Ishikawa (cell line): ENCODE data around the gene MTSS2.

Experiments used
- EP300 ChIP-seq: IDR thresholded peaks from 2 replicates; pipeline ENCODE4 v1.6.1; 2012; ENCODE audit warnings: borderline replicate concordance
- FOXM1 ChIP-seq: IDR thresholded peaks from 2 replicates; pipeline ENCODE4 v1.6.1; 2012; ENCODE audit warnings: low read depth, borderline replicate concordance
- NFIC ChIP-seq: IDR thresholded peaks from 2 replicates; pipeline ENCODE4 v1.6.1; 2012
- RAD21 ChIP-seq: IDR thresholded peaks from 2 replicates; pipeline ENCODE4 v1.6.1; 2012; ENCODE audit warnings: low read depth
- TAF1 ChIP-seq: IDR thresholded peaks from 2 replicates; pipeline ENCODE4 v1.6.1; 2012; ENCODE audit warnings: low read depth, mild to moderate bottlenecking
- TCF12 ChIP-seq: IDR thresholded peaks from 2 replicates; pipeline ENCODE4 v1.6.1; 2012; ENCODE audit warnings: low read depth
- ZBTB7A ChIP-seq: IDR thresholded peaks from 2 replicates; pipeline ENCODE4 v1.6.1; 2012; ENCODE audit warnings: low read depth
- TF ChIP-seq, protein P1 (sequence below): IDR thresholded peaks from 2 replicates; pipeline ENCODE4 v1.6.1; 2012; ENCODE audit warnings: low read depth, mild to moderate bottlenecking
- TF ChIP-seq, protein P2 (sequence below): IDR thresholded peaks from 2 replicates; pipeline ENCODE4 v1.6.1; 2012

DNA sequence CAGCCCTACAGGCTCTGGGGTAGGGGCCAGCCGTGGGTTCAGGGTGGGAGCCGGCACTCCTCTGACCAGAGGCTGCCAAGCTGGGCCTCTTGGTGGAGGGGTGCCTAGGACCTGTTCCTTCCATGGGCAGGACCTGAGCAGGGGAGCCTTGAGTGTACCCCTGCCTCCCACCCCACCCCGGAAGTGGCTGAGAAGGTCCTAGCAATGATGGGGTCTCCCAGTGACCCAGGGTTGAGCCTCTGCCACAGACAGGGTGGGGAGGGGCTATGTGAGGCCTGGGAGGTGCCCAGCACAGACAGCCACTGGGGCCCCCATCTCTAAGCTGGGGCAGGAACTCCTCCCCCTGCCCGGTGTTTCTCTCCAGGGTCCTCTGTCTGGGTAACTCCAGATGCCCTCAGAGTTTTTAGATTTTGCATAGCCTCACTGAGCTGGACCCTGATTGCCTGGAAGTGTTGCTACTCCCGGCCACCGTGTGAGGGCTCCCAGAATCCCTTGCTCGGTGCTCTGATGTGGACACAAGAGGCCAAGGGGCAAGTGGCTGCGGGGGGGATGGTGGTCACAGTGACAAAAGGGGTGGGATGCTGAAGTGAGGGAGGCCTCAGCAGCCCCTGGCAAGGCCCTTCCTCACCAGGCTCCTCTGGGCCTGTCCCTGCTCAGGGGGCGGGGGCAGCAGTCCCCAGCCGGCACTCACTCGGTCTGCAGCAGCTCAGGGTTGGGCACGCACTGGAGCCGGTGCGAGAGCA is 6.4 kb upstream of the MTSS2 start:
- TF ChIP-seq RAD21 (no peak), TAF1 (no peak), TCF12 (no peak), NFIC (no peak), FOXM1 (no peak), EP300 (no peak), ZBTB7A (no peak)
- TF ChIP-seq, protein P1, sequence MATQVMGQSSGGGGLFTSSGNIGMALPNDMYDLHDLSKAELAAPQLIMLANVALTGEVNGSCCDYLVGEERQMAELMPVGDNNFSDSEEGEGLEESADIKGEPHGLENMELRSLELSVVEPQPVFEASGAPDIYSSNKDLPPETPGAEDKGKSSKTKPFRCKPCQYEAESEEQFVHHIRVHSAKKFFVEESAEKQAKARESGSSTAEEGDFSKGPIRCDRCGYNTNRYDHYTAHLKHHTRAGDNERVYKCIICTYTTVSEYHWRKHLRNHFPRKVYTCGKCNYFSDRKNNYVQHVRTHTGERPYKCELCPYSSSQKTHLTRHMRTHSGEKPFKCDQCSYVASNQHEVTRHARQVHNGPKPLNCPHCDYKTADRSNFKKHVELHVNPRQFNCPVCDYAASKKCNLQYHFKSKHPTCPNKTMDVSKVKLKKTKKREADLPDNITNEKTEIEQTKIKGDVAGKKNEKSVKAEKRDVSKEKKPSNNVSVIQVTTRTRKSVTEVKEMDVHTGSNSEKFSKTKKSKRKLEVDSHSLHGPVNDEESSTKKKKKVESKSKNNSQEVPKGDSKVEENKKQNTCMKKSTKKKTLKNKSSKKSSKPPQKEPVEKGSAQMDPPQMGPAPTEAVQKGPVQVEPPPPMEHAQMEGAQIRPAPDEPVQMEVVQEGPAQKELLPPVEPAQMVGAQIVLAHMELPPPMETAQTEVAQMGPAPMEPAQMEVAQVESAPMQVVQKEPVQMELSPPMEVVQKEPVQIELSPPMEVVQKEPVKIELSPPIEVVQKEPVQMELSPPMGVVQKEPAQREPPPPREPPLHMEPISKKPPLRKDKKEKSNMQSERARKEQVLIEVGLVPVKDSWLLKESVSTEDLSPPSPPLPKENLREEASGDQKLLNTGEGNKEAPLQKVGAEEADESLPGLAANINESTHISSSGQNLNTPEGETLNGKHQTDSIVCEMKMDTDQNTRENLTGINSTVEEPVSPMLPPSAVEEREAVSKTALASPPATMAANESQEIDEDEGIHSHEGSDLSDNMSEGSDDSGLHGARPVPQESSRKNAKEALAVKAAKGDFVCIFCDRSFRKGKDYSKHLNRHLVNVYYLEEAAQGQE = no peak
- TF ChIP-seq, protein P2, sequence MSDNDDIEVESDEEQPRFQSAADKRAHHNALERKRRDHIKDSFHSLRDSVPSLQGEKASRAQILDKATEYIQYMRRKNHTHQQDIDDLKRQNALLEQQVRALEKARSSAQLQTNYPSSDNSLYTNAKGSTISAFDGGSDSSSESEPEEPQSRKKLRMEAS = no peak
